IPS-18a (cell line): Measurements from ENCODE around the gene VARS1.

ENCODE experiments used
- H3K27ac ChIP-seq: one replicate; pipeline ENCODE4 v1.5.1; 2013; ENCODE audit warnings: low read length
- H3K27me3 ChIP-seq: one replicate; pipeline ENCODE4 v1.6.1; 2013; ENCODE audit warnings: mild to moderate bottlenecking, low read length; ENCODE audit not compliant: control insufficient read depth, insufficient read depth
- H3K36me3 ChIP-seq: one replicate; pipeline ENCODE4 v1.6.1; 2013; ENCODE audit warnings: low read depth, low read length; ENCODE audit not compliant: control insufficient read depth
- H3K4me1 ChIP-seq: one replicate; pipeline ENCODE4 v1.6.1; 2013; ENCODE audit warnings: low read depth, low read length; ENCODE audit not compliant: control insufficient read depth
- H3K4me3 ChIP-seq: one replicate; pipeline ENCODE4 v1.5.1; 2013; ENCODE audit warnings: low read length
- H3K9ac ChIP-seq: one replicate; pipeline ENCODE4 v1.6.1; 2013; ENCODE audit warnings: mild to moderate bottlenecking, low read length, moderate library complexity
- H3K9me3 ChIP-seq: one replicate; pipeline ENCODE4 v1.6.1; 2013; ENCODE audit warnings: low read depth, low read length; ENCODE audit not compliant: control insufficient read depth

VARS1 gene

GRCh38 chr6:31784098-31784925, 11.2 kb downstream of the VARS1 start:
- H3K4me3 ChIP-seq, result no peak overlapping the region
- no peaks in the 10 kb centered on the region for H3K9me3 ChIP-seq
- H3K4me1 ChIP-seq, result no peaks in the 10 kb centered on the region
- no peak overlapping the region for H3K9ac ChIP-seq
- H3K36me3 ChIP-seq, result peaks cover 60% of the 10 kb centered on the region
- H3K27me3 ChIP-seq, result no peaks in the 10 kb centered on the region
- H3K27ac ChIP-seq, result no peak overlapping the region

- Histone ChIP-seq H3K27ac (no peak overlapping the region), H3K36me3 (peaks cover 74% of the 10 kb centered on the region)
Measured at GRCh38 chr6:31782126-31782855, 13.3 kb downstream of the VARS1 start.

GRCh38 chr6:31781244-31782125, 14.1 kb downstream of the VARS1 start:
- Histone ChIP-seq H3K27ac (no peak overlapping the region), H3K4me3 (no peak overlapping the region), H3K27me3 (no peaks in the 10 kb centered on the region), H3K9ac (no peak overlapping the region), H3K9me3 (no peaks in the 10 kb centered on the region), H3K36me3 (peaks cover 71% of the 10 kb centered on the region), H3K4me1 (no peaks in the 10 kb centered on the region)

More at GRCh38 chr6:31782126-31782855, 13.3 kb downstream of the VARS1 start:
- H3K9me3 ChIP-seq, result no peaks in the 10 kb centered on the region
- H3K4me3 ChIP-seq, result no peak overlapping the region
- H3K9ac ChIP-seq, result no peak overlapping the region
- no peaks in the 10 kb centered on the region for H3K4me1 ChIP-seq
- no peaks in the 10 kb centered on the region for H3K27me3 ChIP-seq

GRCh38 chr6:31780507-31781243, 14.9 kb downstream of the VARS1 start:
- Histone ChIP-seq H3K4me3 (no peak overlapping the region), H3K9me3 (no peaks in the 10 kb centered on the region), H3K27me3 (no peaks in the 10 kb centered on the region), H3K36me3 (peaks cover 70% of the 10 kb centered on the region), H3K9ac (no peak overlapping the region), H3K4me1 (no peaks in the 10 kb centered on the region), H3K27ac (no peak overlapping the region)

DNA sequence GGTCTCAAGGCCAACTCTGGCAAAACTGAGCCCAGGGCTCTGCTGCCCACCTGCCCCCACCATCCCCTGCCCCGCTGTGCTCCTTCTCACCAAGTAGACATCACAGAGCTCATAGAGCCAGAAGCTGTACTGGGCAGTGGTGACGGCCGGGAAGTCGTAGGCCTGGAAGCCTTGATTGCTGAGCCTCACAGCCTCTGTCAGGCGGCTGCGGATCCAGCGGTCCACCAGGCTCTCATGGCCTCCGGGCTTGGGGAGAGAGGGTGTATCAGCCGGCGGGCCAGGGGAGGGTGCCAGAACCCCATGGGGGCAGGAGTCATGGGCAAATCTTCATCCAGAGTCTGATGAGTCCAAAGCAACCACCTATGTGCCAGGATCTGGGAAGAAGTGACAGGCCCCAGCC, 15.6 kb downstream of the VARS1 start:
- Histone ChIP-seq H3K4me1 (no peaks in the 10 kb centered on the region), H3K36me3 (peaks cover 62% of the 10 kb centered on the region)

DNA sequence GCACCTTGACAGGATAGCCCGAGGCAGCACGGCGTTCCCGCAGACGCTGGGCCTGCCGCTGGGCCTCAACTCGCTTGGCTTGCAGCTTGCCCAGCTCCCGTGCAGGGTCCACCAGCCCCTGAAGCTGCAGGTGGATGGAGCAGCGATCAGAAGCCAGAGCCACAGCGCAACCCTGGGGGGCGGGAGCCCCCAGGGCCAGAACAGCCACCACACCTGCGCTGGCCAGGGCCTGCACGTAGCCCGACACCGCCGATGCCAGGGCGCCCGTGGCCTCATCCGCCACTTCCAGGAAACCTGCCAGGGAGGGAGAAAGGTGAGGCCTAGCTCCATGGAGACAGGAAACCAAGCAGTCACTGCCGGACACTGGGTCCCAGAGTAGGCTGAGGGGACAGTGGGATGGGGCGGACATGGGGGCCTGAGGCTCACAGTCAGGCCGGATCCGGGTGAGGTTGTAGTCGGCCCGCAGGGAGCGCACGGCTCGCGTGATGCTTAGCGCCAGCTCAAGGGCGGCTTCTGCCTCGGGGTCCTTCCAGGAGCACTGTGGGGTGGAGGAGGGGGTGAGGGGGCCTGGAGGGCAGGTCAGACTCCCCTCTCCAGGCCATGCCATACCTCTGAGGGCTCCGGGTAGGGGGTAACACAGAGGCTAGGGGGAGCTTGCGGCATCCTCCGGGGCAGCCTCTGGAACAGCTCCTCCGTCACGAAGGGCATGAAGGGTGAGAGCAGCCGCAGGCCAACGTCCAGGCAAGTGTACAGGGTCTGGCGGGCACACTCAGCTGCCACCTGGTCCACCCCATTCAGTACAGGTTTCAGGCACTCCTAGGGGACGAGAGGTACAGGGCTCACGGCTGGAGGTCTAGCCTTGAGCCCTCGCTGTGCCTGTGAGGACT, 16.3 kb downstream of the VARS1 start:
- peaks cover 56% of the 10 kb centered on the region for H3K36me3 ChIP-seq
- H3K9ac ChIP-seq, result no peak overlapping the region
- no peak overlapping the region for H3K27ac ChIP-seq

More for the DNA sequence above, 15.6 kb downstream of the VARS1 start:
- Histone ChIP-seq H3K4me3 (no peak overlapping the region), H3K9me3 (no peaks in the 10 kb centered on the region), H3K27ac (no peak overlapping the region), H3K9ac (no peak overlapping the region), H3K27me3 (no peaks in the 10 kb centered on the region)

DNA sequence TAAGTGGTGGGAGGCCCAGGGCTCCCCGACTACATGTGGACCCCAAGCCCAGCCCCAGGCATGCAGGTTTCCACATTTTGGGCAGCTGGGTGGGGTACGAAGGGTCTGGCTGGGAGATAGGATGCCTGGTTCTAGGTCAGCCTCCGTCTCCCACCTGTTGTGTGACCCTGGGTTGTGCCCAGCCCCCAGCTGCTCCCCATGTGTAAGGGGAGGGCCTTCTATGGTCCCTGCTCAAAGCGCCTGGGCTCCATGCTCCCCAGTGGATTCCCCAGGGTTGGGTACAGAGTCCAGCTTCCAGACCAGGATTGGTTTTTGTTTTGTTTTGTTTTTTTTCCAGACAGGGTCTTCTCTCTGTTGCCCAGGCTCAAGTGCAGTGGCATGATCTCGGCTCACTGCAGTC, 17.4 kb downstream of the VARS1 start:
- Histone ChIP-seq H3K27ac (no peak overlapping the region), H3K9ac (no peak overlapping the region), H3K4me1 (no peaks in the 10 kb centered on the region), H3K9me3 (no peaks in the 10 kb centered on the region), H3K27me3 (no peaks in the 10 kb centered on the region), H3K4me3 (no peak overlapping the region), H3K36me3 (peaks cover 50% of the 10 kb centered on the region)

More for the DNA sequence above, 16.3 kb downstream of the VARS1 start:
- no peak overlapping the region for H3K4me3 ChIP-seq
- no peaks in the 10 kb centered on the region for H3K4me1 ChIP-seq
- H3K9me3 ChIP-seq, result no peaks in the 10 kb centered on the region
- no peaks in the 10 kb centered on the region for H3K27me3 ChIP-seq

- H3K27ac ChIP-seq, result no peak overlapping the region
- no peaks in the 10 kb centered on the region for H3K9me3 ChIP-seq
- no peaks in the 10 kb centered on the region for H3K4me1 ChIP-seq
- H3K4me3 ChIP-seq, result no peak overlapping the region
- H3K9ac ChIP-seq, result no peak overlapping the region
- H3K36me3 ChIP-seq, result peaks cover 45% of the 10 kb centered on the region
- H3K27me3 ChIP-seq, result no peaks in the 10 kb centered on the region
Measured at GRCh38 chr6:31777667-31778050, 17.9 kb downstream of the VARS1 start.

DNA sequence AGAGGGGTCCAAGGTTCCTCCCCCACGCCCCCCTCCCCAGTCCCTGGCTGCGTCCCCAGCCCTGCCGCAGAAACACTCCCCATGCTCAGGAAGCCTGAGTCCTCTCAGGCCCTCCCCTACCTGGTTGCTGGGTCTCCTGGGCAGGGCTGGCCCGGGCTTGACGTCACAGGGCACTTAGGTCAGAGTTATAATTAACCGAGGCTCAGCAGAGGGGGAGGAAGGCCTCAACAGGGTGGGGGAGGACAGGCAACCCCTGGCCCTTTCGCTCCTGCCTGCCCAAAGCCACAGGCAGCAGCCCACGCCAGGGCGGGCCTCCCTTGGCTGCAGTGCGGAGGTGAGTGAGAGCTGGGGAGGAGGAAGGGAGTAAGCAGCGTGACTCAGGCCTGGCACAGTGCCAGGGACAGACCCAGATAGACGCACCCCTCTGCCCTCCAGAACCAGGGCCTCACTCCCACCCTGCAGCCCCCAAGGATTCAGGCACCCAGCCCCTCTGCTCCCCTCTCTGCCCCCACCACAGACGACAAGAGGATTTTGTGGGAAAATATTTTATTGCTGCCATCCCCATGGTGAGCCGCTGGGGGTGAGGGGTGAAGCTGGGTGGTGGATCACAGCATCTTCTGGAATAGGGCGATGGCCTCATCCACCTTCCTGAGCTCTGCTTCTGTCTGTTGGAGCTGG, 18.4 kb downstream of the VARS1 start, which contains the start of gene VWA7:
VWA7 (minus strand) TSS at position 340 of the 678 bp plus-strand sequence. CDS start 549 bp downstream, outside the sequence.
- Histone ChIP-seq H3K4me1 (no peaks in the 10 kb centered on the region), H3K27ac (no peak within 1 kb of the TSS)

More for the DNA sequence above, 18.4 kb downstream of the VARS1 start, which contains the start of gene VWA7:
- Histone ChIP-seq H3K36me3 (peaks cover 39% of the 10 kb centered on the region), H3K9ac (no peak within 1 kb of the TSS), H3K9me3 (no peaks in the 10 kb centered on the region), H3K27me3 (no peaks in the 10 kb centered on the region), H3K4me3 (no peak within 1 kb of the TSS)
